HG03432 (cell line): ENCODE data around the gene IRS2.
"Not testable (repeated sequence)": the region's sequence is repeated elsewhere in the genome, so short reads cannot be mapped to it uniquely, and the experiment has no call there.

Experiments used
- ATAC-seq: cut with Tn5 transposase; IDR thresholded peaks from one replicate; pipeline ENCODE4 v1.9.1; 2021; ENCODE audit warnings: mild to moderate bottlenecking, moderate library complexity; ENCODE audit not compliant: unreplicated experiment

IRS2 gene, protein sequence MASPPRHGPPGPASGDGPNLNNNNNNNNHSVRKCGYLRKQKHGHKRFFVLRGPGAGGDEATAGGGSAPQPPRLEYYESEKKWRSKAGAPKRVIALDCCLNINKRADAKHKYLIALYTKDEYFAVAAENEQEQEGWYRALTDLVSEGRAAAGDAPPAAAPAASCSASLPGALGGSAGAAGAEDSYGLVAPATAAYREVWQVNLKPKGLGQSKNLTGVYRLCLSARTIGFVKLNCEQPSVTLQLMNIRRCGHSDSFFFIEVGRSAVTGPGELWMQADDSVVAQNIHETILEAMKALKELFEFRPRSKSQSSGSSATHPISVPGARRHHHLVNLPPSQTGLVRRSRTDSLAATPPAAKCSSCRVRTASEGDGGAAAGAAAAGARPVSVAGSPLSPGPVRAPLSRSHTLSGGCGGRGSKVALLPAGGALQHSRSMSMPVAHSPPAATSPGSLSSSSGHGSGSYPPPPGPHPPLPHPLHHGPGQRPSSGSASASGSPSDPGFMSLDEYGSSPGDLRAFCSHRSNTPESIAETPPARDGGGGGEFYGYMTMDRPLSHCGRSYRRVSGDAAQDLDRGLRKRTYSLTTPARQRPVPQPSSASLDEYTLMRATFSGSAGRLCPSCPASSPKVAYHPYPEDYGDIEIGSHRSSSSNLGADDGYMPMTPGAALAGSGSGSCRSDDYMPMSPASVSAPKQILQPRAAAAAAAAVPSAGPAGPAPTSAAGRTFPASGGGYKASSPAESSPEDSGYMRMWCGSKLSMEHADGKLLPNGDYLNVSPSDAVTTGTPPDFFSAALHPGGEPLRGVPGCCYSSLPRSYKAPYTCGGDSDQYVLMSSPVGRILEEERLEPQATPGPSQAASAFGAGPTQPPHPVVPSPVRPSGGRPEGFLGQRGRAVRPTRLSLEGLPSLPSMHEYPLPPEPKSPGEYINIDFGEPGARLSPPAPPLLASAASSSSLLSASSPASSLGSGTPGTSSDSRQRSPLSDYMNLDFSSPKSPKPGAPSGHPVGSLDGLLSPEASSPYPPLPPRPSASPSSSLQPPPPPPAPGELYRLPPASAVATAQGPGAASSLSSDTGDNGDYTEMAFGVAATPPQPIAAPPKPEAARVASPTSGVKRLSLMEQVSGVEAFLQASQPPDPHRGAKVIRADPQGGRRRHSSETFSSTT (N-terminal part only)

DNA sequence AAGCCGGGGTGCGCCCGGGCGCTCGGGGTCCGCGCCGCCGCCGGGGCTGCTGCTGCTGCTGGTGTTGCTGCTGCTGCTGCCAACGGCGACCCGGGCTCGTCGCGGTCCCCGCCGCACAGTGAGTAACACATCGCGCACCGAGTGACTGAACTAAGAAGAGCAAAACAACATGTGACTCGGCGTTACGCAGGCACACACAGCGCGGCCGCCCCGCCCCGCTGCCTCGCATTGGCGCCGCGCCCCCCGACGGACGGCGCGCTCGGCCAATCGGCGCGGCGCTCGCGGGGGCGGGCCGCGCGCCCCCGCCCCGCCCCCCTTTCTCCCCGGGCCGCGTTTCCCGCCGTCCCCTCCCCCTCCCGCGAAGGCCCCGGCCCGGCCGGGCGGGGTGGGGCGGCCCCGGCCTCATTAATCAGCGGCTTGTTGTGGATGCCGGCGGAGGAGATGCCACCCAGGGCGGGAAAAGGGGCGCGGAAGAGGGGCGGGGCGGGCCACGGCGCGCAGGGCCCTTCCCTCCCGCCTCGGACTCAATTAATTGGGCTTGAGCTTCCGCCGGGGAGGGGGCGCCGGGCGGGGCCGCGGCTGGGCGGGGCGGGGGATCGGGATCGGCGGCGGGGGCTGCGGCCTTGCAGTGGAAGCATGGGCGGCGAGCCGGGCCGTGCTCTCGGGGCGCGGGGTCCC, at the start of gene IRS2:
Gene IRS2 (minus strand): TSS at position 127 of the 678 bp plus-strand sequence. CDS start 530 bp downstream, outside the sequence.
- ATAC-seq, result peak; percentile 94

DNA sequence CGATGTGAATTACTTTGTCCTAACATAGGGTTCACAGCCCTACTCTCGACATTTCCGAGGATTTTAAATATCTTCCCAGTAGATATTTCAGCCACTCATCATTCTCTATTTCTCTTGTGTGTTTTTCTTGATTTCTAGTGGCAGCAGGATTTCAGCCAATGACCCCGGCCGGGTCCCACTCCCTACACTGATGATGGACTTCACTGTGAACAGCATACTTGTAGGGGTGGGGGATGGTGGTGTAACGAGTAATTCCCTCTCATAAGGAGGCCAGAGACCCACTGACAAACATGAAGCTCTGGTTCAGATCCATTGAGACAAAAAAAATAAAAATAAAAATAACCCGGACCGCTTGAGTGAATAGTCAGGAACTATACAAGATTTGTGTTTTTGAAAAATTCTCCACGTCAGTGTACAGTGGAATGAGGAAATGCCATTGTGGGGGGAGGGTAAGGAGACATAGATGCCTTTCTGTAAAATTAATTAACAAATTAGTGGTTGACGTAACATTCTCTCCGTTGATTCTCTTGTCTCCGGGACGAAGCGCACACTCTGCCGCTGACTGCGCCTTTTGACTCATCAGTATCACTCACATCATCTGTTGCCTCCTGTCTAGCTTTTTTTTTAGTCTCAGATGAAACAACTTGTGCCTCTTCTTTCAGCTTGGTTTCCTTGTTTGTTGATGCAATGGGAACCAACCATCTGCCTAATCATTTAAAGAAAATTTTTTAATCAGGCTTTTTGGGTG, 48.8 kb upstream of the IRS2 start:
- ATAC-seq, result no peak

DNA sequence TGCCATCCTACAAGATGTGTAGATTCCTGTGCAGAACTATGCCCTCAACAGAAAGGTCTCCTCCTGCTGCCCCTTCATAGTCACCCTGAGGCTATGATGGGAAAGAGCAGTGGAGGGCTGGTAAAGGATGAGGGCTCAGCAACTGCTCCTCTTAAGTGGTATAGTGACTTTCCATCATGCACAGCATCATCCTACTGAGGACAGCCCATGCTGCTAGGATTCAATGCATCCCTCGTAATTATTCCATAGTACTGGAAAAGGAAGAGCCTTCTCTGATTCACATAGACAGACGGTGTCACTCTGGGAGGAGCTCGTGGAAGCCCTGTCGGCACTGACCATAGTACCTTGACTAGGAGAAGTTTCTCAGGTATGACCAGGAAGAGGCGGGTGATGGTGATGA, 47.6 kb upstream of the IRS2 start:
- ATAC-seq, result no peak

GRCh38 chr13:109833071-109833470, 46.7 kb upstream of the IRS2 start:
- ATAC-seq, result no peak

DNA sequence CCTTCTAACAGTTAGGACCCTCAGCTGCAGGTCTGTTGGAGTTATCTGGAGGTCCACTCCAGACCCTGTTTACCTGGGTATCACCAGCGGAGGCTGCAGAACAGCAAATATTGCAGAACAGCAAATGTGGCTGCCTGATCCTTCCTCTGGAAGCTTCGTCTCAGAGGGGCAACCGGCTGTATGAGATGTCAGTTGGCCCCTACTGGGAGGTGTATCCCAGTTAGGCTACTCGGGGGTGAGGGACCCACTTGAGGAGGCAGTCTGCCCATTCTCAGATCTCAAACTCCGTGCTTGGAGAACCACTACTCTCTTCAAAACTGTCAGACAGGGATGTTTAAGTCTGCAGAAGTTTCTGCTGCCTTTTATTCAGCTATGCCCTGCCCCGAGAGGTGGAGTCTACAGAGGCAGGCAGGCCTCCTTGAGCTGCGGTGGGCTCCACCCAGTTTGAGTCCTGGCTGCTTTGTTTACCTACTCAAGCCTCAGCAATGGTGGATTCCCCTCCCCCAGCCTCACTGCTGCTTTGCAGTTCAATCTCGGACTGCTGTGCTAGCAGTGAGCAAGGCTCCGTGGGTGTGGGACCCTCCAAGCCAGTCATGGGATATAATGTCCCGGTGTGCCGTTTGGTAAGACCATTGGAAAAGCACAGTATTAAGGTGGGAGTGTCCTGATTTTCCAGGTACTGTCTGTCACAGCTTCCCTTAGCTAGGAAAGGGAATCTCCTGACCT, 42.4 kb upstream of the IRS2 start:
- not testable (repeated sequence) for ATAC-seq

DNA sequence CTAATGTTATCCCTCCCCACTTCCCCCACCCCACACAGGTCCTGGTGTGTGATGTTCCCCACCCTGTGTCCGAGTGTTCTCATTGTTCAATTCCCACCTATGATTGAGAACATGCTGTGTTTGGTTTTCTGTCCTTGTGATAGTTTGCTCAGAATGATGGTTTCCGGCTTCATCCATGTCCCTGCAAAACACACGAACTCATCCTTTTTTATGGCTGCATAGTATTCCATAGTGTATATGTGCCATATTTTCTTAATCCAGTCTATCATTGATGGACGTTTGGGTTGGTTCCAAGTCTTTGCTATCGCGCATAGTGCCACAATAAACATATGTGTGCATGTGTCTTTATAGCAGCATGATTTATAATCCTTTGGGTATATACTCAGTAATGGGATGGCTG, 36.8 kb upstream of the IRS2 start:
- ATAC-seq, result not testable (repeated sequence)

GRCh38 chr13:109821103-109821502, 34.7 kb upstream of the IRS2 start:
- ATAC-seq, result no peak

GRCh38 chr13:109819874-109820273, 33.5 kb upstream of the IRS2 start:
- no peak for ATAC-seq

DNA sequence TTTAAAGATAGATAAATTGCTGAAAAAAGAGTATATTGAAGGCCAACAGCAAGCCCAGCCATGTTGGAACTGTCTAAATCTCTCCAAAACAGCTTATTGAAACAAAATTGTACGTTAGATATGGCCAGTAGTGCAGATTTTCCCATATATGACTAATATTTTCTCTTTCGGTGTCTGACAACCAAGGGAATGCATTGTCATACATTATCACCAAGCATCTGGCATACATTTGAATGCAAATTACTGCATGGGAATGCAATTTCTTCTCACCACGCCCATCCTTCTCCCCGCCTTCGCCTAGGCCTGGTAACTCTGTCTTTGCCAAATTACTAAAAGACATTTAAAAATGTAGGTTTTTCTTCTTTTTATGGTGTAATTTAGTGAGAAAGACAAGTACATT, 32.5 kb upstream of the IRS2 start:
- no peak for ATAC-seq

GRCh38 chr13:109817591-109818535, 31.5 kb upstream of the IRS2 start:
- ATAC-seq, result no peak

DNA sequence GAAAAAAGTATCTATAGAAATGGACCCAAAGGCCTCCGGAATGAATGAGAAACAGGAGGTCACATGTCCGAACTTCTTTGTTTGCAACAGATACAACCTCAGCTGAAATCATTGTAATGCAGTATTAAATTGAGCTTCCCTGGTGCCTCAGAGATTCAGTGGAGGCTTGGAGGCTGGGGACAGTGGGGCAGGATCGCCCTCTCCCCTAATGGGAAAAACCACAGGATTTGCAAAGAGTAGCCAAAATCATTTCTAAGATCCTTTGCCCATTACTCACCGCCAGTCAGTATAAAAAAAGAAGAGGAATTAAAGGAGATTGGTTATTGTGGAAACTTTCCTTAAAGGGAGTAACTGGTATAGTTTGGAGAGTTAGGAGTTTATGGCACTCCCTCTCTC, 30.4 kb upstream of the IRS2 start:
- no peak for ATAC-seq

DNA sequence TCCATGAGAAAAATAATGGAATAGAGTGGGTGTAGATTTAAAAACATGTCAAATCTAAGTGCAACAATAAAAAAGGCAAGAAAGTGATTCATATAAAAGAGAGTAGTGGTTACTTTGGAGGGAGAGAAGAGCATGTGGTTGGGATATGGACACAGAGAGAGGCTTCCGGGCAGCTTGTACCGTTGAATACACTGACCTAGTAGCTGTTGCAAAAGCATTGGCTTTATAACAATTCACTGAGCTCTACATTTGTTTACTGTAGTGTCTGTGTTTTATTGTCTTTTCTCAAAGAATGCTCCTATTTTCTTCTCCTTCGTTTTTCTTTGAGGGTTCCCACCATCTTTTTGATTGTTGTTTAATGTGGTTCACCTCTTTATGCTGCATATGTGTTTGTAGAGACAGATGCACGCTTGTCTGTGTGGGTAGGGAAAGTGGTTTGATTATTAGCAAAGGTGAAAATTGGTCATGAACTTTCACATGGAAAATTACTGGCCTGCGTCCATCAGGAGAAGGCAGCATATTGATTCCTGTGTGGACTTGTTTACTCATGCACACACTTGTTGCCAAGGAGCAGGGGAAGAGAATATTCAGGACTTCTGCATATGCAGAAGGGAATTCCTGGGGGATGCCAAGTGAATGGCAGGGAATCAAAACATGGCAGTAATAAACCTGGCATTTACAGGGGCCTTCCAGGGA, 29.9 kb upstream of the IRS2 start:
- no peak for ATAC-seq

GRCh38 chr13:109815651-109816050, 29.3 kb upstream of the IRS2 start:
- no peak for ATAC-seq

- ATAC-seq, result no peak
Measured at GRCh38 chr13:109813663-109814062, 27.3 kb upstream of the IRS2 start.

DNA sequence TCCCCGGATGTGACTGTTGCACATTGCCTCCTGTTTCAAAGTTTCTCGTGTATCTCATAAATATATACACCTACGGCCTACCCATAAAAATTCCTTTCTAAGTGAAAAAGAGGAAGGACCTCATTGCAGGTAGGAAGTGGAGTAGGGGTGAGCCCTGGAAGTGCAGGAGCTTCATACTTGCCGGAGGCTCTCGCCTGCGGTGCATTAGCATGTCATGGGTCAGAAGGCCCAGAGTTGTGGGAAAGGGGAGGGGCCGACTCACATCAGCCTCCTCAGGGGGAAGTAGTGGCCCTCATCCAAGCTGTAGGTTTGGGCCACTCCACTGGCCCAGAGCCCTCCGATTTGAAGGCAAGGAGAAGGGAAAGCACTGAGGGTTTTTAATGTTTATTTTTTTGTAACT, 26.0 kb upstream of the IRS2 start:
- no peak for ATAC-seq

GRCh38 chr13:109810761-109811510, 24.6 kb upstream of the IRS2 start:
- ATAC-seq, result no peak
